Stimulated activated CD8-positive, alpha-beta memory T cell treated with anti-CD3 and anti-CD28 coated beads, Interleukin-12 subunit alpha, Interleukin-12 subunit beta, amount 100 ng/mL, for 1 hour (primary cell): ENCODE measurements around the gene ABCC4.

Experiments
- DNase-seq: peaks from one replicate; pipeline ENCODE4 v3.0.0-alpha.2; 2020; ENCODE audit warnings: low read depth

Gene ABCC4

GRCh38 chr13:95258619-95259194 lies 42.5 kb downstream of the ABCC4 start:
- no peak for DNase-seq

- no peak for DNase-seq
These were observed 43.2 kb downstream of the ABCC4 start for GRCh38 chr13:95258098-95258497.

GRCh38 chr13:95256091-95256490 lies 45.2 kb downstream of the ABCC4 start:
- DNase-seq = no peak

GRCh38 chr13:95255072-95255732 lies 46.0 kb downstream of the ABCC4 start:
- DNase-seq = no peak

- no peak for DNase-seq
These were observed 46.9 kb downstream of the ABCC4 start for GRCh38 chr13:95254339-95254738.

GRCh38 chr13:95253033-95253432 lies 48.2 kb downstream of the ABCC4 start:
- DNase-seq = no peak

- no peak for DNase-seq
These were observed 49.6 kb downstream of the ABCC4 start for GRCh38 chr13:95251641-95252040.

- DNase-seq = no peak
These were observed 50.3 kb downstream of the ABCC4 start for GRCh38 chr13:95250961-95251360.

GRCh38 chr13:95248953-95249352 lies 52.3 kb downstream of the ABCC4 start:
- DNase-seq = no peak

- no peak for DNase-seq
These were observed 53.4 kb downstream of the ABCC4 start for GRCh38 chr13:95247852-95248251.

GRCh38 chr13:95247171-95247570 lies 54.1 kb downstream of the ABCC4 start:
- DNase-seq = no peak

- no peak for DNase-seq
These were observed 54.8 kb downstream of the ABCC4 start for GRCh38 chr13:95246292-95247082.

- DNase-seq = no peak
These were observed 56.2 kb downstream of the ABCC4 start for GRCh38 chr13:95245071-95245470.

- no peak for DNase-seq
These were observed 58.0 kb downstream of the ABCC4 start for GRCh38 chr13:95243207-95243606.

GRCh38 chr13:95241321-95241720 lies 59.9 kb downstream of the ABCC4 start:
- no peak for DNase-seq

- no peak for DNase-seq
These were observed 62.0 kb downstream of the ABCC4 start for GRCh38 chr13:95239283-95239682.

- DNase-seq = no peak
These were observed 63.9 kb downstream of the ABCC4 start for GRCh38 chr13:95237310-95237870.

- no peak for DNase-seq
These were observed 64.5 kb downstream of the ABCC4 start for GRCh38 chr13:95236774-95237173.

GRCh38 chr13:95235974-95236373 lies 65.3 kb downstream of the ABCC4 start:
- no peak for DNase-seq

- DNase-seq = no peak
These were observed 66.0 kb downstream of the ABCC4 start for GRCh38 chr13:95235199-95235756.

GRCh38 chr13:95234242-95234641 lies 67.0 kb downstream of the ABCC4 start:
- no peak for DNase-seq

- DNase-seq = no peak
These were observed 68.1 kb downstream of the ABCC4 start for GRCh38 chr13:95233026-95233635.
